ENCODE data around the gene SLC13A2. TPM values are rescaled to one million over a fixed set of nuclear protein-coding genes. Genes with fewer than 3 reads are reported as not detected.

Gene SLC13A2
- total RNA-seq, 1 experiment from 2014 or later, result not detected

GRCh38 chr17:28540231-28540630 is 66.8 kb downstream of the SLC13A2 start:
- no peaks in the 10 kb centered on the region for H3K9me3 ChIP-seq (ENCODE audit: low read depth, low read length, poor library complexity, severe bottlenecking)
- no peaks in the 10 kb centered on the region for H3K4me1 ChIP-seq (ENCODE audit: insufficient read depth, low read length, poor library complexity, severe bottlenecking)
- H3K27me3 ChIP-seq (replicated peaks; ENCODE audit: insufficient read depth, low read depth, low read length, poor library complexity), result no peaks in the 10 kb centered on the region
- no peak overlapping the region for H3K27ac ChIP-seq (ENCODE audit: low read depth, low read length, poor library complexity, severe bottlenecking)
- no peak for TF ChIP-seq EZH2 (IDR thresholded peaks at IDR 0.05; ENCODE audit: borderline replicate concordance, low read depth, low read length, poor library complexity, severe bottlenecking)
- CTCF ChIA-PET, result interaction anchor here (0.8 kb wide), 1 partner anchor 735 kb away, joined by 3 read pairs; no protein-coding TSS in a partner anchor
- no peaks in the 10 kb centered on the region for H3K36me3 ChIP-seq (ENCODE audit: insufficient read depth, low read length, poor library complexity, severe bottlenecking)
- no TSS peak for BruUV-seq (replicated peaks)
- POLR2A ChIA-PET (ENCODE audit: low non-redundant PET), result no interaction called here
- intact Hi-C loops (cut with micrococcal nuclease; ENCODE audit: unreplicated experiment), result loop anchor here (1.0 kb wide), 1 partner anchor 46 kb away; no protein-coding TSS in a partner anchor
- H3K4me3 ChIP-seq (ENCODE audit: low read depth, low read length, poor library complexity, severe bottlenecking), result no peak overlapping the region
- DNase-seq (ENCODE audit: low spot score), result no peak

GRCh38 chr17:28541439-28541838 is 68.0 kb downstream of the SLC13A2 start:
- Histone ChIP-seq H3K4me1 (ENCODE audit: insufficient read depth, low read length, poor library complexity, severe bottlenecking) (no peaks in the 10 kb centered on the region), H3K36me3 (ENCODE audit: insufficient read depth, low read length, poor library complexity, severe bottlenecking) (no peaks in the 10 kb centered on the region), H3K27me3 (replicated peaks; ENCODE audit: insufficient read depth, low read depth, low read length, poor library complexity) (no peaks in the 10 kb centered on the region), H3K9me3 (ENCODE audit: low read depth, low read length, poor library complexity, severe bottlenecking) (no peaks in the 10 kb centered on the region), H3K27ac (ENCODE audit: low read depth, low read length, poor library complexity, severe bottlenecking) (no peak overlapping the region), H3K4me3 (ENCODE audit: low read depth, low read length, poor library complexity, severe bottlenecking) (no peak overlapping the region)
- intact Hi-C loops (cut with micrococcal nuclease; ENCODE audit: unreplicated experiment), result no loop called here
- CTCF ChIA-PET, result interaction anchor here (0.7 kb wide), 1 partner anchor 186 kb away, joined by 10 read pairs; no protein-coding TSS in a partner anchor
- POLR2A ChIA-PET (ENCODE audit: low non-redundant PET), result no interaction called here
- DNase-seq (ENCODE audit: low spot score), result no peak
- BruUV-seq (replicated peaks), result no TSS peak
- TF ChIP-seq CTCF (conservative IDR thresholded peaks at IDR 0.05; ENCODE audit: low read depth, low read length) (no peak), EZH2 (IDR thresholded peaks at IDR 0.05; ENCODE audit: borderline replicate concordance, low read depth, low read length, poor library complexity, severe bottlenecking) (no peak)

- intact Hi-C loops (cut with micrococcal nuclease; ENCODE audit: unreplicated experiment), result no loop called here
- Histone ChIP-seq H3K27ac (ENCODE audit: low read depth, low read length, poor library complexity, severe bottlenecking) (no peak overlapping the region), H3K36me3 (ENCODE audit: insufficient read depth, low read length, poor library complexity, severe bottlenecking) (peaks cover 12% of the 10 kb centered on the region), H3K4me1 (ENCODE audit: insufficient read depth, low read length, poor library complexity, severe bottlenecking) (peaks cover 5% of the 10 kb centered on the region), H3K4me3 (ENCODE audit: low read depth, low read length, poor library complexity, severe bottlenecking) (no peak overlapping the region), H3K27me3 (replicated peaks; ENCODE audit: insufficient read depth, low read depth, low read length, poor library complexity) (no peaks in the 10 kb centered on the region), H3K9me3 (ENCODE audit: low read depth, low read length, poor library complexity, severe bottlenecking) (no peaks in the 10 kb centered on the region)
- no TSS peak for BruUV-seq (replicated peaks)
- ChIA-PET CTCF (interaction anchor here (0.6 kb wide), 1 partner anchor 114 kb away, joined by 8 read pairs; no protein-coding TSS in a partner anchor), POLR2A (ENCODE audit: low non-redundant PET) (no interaction called here)
- DNase-seq (ENCODE audit: low spot score), result no peak
- TF ChIP-seq CTCF (conservative IDR thresholded peaks at IDR 0.05; ENCODE audit: low read depth, low read length) (no peak), EZH2 (IDR thresholded peaks at IDR 0.05; ENCODE audit: borderline replicate concordance, low read depth, low read length, poor library complexity, severe bottlenecking) (no peak)
Observed at GRCh38 chr17:28544402-28545140, 71.1 kb downstream of the SLC13A2 start.

Measured in A673 (cell line).